C4-2B (cell line): ENCODE results near the gene IL10RA.

Source experiments
- CTCF ChIP-seq: fragments of 450-650 bp; conservative IDR thresholded peaks from 2 replicates; pipeline ENCODE4 v1.5.1; 2017; ENCODE audit warnings: mild to moderate bottlenecking
- ZFX ChIP-seq: fragments of 450-650 bp; IDR thresholded peaks from 2 replicates; pipeline ENCODE4 v1.6.1; 2017

DNA sequence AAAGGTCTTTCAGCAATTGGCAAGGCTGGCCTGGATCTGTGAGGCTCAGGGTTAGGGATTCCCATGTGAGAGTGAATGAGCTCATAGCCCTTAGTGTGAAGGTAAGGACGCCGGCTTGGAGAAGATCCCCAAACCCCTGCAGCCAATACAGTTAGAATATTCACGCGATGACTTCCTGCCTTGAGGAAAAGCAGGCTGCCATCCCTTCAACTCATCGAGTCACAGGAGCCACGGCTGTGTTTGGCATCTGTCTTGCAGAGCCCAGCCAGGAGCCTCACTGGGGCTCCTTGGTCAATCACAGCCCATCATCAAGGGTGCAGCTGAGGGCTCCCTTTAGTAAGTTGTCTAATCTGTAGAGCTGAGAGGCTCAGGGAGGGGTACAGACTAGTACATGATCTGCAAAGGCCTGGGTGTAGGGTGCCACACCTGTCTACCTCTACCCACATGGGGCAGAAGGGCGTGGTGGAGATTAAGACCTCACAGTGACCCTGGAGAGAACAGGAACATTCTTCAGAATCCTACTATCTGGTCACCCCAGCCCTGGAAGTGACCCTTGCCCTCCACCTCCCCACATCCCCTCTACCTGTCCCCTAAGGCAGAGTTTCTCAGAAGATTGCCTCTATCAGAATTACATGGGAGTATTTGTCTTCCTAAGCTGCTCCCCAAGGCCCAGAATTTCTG is 18.5 kb downstream of the IL10RA start:
- TF ChIP-seq CTCF: no peak
- no peak for TF ChIP-seq ZFX
